Activated effector memory CD4-positive, alpha-beta T cell treated with anti-CD3 and anti-CD28 coated beads, Interleukin-2, amount 50 U/mL, for 16 hours (primary cell): Measurements from ENCODE around the gene SLC22A4.
A peak's percentile ranks its signal among the peaks of the same experiment; 100 is the strongest.

ENCODE experiments used
- DNase-seq: peaks from one replicate; pipeline ENCODE4 v3.0.0-alpha.2; 2020

SLC22A4 gene

GRCh38 chr5:132262882-132263547 lies 31.2 kb upstream of the SLC22A4 start:
- DNase-seq = peak; percentile 36

GRCh38 chr5:132263548-132264261 lies 30.5 kb upstream of the SLC22A4 start:
- DNase-seq = peak; percentile 75

- DNase-seq = no peak
Measured at GRCh38 chr5:132264546-132265335, 29.5 kb upstream of the SLC22A4 start.

GRCh38 chr5:132265336-132266030 lies 28.7 kb upstream of the SLC22A4 start:
- no peak for DNase-seq

- DNase-seq = no peak
Measured at GRCh38 chr5:132266031-132266835, 28.0 kb upstream of the SLC22A4 start.

GRCh38 chr5:132266836-132267160 lies 27.4 kb upstream of the SLC22A4 start:
- DNase-seq = no peak

GRCh38 chr5:132267166-132267739 lies 26.9 kb upstream of the SLC22A4 start:
- no peak for DNase-seq

- no peak for DNase-seq
Measured at GRCh38 chr5:132267931-132268768, 26.0 kb upstream of the SLC22A4 start.

- no peak for DNase-seq
Measured at GRCh38 chr5:132268769-132269551, 25.2 kb upstream of the SLC22A4 start.

- no peak for DNase-seq
Measured at GRCh38 chr5:132269635-132270334, 24.4 kb upstream of the SLC22A4 start.

GRCh38 chr5:132270335-132270665 lies 23.9 kb upstream of the SLC22A4 start:
- no peak for DNase-seq

GRCh38 chr5:132270706-132271105 lies 23.5 kb upstream of the SLC22A4 start:
- no peak for DNase-seq

- DNase-seq = no peak
Measured at GRCh38 chr5:132271251-132272246, 22.6 kb upstream of the SLC22A4 start.

- peak; percentile 88 for DNase-seq
Measured at GRCh38 chr5:132272311-132273210, 21.6 kb upstream of the SLC22A4 start.

GRCh38 chr5:132273631-132274030 lies 20.6 kb upstream of the SLC22A4 start:
- DNase-seq = no peak

- no peak for DNase-seq
Measured at GRCh38 chr5:132274050-132274792, 20.0 kb upstream of the SLC22A4 start.
